OCI-M1 (cell line): Measurements from ENCODE around the gene CNOT10.
"Not testable (repeated sequence)": the region's sequence is repeated elsewhere in the genome, so short reads cannot be mapped to it uniquely, and the experiment has no call there.

Experiments
- DNase-seq: peaks from one replicate; lab custom pipeline; 2025; lab: John Stamatoyannopoulos, UW

CNOT10 gene

DNA sequence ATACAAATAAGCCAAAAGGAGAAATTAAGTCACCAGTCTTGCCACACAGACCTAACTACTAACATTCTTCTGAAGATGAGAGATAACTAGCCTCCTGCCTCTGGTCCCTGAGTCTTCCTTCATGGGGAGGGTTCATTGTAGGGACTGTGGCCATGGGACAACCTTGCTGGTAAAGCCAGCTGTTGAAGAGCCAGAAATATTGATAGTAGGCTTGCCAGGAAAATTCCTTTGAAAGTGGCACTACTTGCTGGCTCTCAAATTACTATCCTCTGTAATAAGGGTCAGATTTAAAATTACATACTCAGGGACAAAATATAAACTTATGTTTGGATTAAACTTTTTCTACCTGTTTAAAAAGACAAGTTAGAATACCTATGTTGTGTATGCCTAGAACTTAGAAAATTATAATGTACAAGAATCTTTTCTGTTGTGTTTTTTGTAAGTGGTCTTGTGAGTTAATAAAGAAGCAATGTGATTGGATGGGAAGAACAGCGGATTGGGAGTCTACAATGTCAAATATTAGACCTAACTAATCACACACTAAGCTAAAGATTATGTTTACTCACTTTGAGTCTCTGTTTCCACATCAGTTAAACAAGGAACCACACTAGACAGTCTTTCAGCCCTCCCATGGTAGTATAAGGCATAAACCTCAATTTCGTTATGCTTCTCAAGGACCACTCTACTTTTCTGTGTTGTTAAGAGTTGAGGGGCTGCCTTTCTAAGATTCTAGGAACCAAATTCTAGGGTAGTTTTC is 72.8 kb downstream of the CNOT10 start:
- DNase-seq: peak; percentile 47

DNA sequence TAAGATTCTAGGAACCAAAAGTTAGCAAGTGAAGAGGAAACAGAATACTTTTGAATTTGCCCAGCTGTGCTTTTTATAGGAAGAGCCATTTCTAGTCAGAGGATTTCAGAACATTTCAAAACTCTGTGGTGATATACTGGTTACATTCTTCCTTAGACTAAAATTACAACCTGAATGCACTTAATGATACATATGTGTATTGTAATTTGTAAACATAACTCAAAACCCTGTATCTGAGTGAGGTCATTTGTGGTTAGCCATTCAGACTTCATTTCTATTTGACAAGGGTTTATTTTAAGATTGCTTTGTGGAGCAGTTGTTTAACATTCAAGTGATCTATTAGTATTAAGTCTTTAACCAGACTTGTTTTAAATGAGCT is 73.4 kb downstream of the CNOT10 start:
- DNase-seq: no peak

DNA sequence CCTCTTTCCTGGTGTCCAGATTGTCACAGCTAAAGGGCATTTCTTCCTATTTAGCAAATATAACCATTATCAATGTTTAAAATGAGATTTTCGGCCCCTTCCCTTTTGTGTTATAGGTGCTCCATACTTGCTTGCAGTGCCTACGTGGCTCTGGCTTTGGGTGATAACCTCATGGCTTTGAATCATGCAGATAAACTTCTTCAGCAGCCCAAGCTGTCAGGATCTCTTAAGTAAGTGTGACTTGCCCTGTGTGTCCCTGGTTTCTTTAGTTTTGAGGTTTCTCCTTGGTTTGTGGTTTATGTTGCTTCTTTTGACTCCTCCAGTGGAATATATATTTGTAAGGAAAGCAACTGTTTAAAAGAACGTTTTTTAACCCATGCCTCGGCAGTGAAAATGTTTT is 74.4 kb downstream of the CNOT10 start:
- peak; percentile 57 for DNase-seq

DNA sequence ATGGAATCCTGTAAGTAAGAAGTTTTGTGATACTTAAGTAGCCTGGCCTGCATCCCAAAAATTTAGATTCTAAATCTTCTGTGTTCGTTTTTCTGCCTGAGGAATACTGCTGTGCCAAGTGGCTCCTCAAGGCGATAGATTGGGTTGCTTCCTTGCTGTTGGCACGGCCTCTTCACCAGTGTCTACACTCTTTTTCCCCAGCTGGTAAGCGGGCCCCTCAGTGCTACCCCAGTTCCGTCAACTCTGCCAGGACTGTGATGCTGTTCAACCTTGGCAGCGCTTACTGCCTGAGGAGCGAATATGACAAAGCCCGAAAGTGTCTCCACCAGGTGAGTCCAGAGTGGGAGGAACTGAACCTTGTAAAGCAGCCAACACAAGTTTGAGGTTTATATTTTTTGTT is 79.5 kb downstream of the CNOT10 start:
- no peak for DNase-seq

DNA sequence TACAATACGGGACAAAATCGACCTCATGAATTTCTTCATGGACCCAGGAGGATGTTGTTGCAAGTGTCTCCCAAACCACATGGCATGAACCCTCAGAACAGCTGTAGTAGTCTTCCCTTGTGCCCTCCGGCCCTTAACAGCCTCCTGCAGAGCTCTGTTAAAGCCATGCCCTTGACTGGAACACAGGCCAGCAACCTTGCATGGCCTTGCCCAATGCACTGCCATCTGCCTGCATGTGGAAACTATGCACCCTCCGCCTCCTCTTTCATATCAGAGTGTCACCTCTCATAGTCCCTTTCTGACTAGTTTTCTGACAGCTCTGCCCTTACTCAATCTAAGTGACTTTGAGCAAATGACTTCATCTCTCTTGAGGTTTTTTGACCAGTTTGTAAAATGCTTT is 93.4 kb downstream of the CNOT10 start:
- DNase-seq: peak; percentile 13

DNA sequence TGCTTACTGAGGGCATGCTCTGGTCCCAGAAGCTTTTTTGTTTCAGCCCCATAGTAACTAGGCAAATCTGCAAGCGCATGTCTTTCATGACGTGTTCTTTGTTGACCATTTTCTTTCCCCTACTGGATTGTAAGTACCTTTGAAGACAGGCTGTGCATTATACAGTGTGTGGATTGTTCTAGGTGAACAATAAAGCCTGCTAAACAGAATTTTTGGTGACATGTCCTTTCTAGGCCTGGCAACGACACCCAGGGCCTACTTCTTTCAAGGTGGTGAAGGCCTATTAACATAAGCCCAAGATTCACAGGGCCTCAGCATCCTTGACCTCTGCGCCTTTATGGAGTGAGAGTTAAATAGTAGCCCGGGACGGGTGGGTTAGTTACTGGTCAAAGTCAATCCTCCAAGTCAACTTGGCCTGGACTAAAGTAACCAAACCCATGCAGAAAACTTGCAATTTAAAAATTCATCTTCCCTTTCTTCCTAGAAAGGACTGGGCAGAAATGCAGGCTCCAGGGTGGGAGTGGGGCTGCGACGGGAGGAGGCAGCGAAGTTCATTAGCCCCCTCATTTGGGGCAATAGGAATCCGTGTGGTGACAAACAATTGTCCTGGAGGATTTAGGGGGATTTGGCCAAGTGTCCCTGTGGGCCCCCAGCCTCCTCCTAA is 95.2 kb downstream of the CNOT10 start:
- no peak for DNase-seq

DNA sequence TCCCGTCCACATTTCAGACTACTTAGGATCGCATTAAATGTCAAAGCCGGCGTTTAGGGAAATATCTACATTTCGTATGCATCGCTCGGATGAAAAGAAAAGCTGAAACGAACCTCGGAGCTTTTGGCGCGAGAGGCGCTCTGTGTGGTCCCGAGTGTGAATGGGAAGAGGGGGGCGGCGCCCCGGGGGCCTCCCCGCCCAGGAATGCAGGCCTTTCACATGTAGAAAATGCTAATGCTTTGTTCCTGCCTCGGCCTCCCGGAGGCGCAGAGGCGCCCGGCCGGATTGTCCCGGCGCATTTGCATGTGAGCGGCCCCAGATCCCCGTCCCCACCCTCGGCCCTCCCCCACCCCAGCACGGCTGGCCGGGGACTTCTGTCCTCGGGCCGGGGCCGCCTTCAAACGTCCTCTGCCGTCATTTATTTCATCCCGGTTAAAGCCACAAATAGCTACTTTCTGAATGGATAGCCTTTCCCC is 95.8 kb downstream of the CNOT10 start:
- DNase-seq: peak; percentile 79

DNA sequence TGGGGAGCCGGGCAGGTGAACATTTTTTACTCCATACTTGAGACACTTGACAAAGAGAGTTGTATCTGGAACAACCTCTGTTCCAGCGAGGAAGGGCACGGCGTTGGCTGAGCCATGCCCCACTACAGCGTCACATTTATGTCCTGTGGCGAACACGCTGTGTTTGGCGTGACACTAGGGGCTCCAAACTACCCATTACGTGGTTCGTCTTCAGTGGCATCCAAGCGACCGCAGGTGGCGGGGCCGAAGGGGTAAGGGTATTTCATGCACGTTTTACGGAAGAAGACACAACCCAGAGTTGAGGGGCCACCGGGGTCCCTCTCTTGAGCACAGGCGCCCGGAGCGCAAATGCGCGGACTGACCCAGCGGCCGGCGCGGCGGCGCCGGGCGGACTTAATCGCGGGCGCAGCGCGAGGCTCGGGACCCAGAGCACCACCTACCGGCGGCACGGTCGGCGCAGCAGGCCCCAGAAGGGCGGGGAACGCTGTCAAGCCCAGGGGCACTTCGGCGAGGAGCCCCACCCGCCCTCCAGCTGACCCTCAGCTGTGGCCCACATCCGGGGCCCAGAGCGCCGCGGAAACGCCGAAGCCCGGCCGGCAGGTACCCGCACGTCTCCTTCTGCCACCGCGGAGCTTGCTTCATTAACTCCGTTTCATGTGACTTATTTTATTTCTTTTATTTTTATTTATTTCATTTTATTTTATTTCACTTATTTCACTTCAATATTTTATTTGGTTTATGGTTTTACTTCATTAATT is 96.4 kb downstream of the CNOT10 start:
- DNase-seq: peak; percentile 91

DNA sequence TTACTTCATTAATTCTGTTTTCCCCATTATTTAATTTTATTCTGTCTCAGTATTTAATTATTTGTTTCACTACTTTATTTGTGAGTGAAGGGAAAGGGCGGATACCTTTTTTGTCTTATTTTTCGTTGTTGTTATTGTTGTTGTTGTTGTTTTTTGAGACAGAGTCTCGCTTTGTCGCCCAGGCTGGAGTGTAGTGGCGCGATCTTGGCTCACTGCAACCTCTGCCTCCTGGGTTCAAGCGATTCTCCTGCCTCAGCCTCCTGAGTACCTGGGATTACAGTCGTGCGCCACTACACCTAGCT is 96.9 kb downstream of the CNOT10 start:
- DNase-seq: not testable (repeated sequence)

DNA sequence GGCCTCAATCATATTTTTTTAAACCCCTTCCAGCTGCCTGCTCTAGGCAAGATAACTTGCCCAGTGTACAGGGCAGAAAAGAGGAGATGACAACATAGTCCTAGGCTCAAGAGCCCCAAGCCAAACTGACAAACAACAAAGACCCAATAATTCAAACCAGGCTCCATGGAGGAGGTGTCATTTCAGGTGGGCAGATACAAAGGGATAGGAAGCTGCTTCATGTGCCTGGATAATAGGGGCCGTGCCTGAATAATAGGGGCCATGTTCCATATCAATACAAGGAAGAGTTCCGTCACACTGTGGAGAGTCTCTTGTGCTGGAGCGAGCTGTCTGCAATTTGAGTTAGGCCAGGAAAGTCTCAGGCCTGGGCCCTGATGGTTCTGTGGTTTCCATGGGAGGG is 97.4 kb downstream of the CNOT10 start:
- no peak for DNase-seq

DNA sequence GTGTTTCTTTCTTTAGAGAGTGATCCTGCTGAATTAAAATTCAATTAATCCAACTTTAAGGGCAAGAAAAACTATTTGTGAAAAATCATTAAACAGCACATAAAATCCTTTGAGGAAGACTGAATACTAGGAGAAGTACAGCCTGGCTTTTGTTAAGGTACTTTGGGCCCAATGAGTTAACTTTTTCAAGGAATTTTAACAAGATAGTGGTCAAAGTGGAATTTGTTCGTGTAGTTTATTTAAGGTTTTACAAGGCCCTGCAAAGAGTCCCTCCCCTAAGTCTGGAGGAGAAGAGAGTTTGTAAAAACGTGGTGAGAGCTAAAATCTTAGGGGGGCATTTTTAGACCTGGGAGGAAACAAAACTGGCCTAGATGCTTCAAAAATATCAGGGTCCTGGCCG is 106.8 kb downstream of the CNOT10 start:
- no peak for DNase-seq

DNA sequence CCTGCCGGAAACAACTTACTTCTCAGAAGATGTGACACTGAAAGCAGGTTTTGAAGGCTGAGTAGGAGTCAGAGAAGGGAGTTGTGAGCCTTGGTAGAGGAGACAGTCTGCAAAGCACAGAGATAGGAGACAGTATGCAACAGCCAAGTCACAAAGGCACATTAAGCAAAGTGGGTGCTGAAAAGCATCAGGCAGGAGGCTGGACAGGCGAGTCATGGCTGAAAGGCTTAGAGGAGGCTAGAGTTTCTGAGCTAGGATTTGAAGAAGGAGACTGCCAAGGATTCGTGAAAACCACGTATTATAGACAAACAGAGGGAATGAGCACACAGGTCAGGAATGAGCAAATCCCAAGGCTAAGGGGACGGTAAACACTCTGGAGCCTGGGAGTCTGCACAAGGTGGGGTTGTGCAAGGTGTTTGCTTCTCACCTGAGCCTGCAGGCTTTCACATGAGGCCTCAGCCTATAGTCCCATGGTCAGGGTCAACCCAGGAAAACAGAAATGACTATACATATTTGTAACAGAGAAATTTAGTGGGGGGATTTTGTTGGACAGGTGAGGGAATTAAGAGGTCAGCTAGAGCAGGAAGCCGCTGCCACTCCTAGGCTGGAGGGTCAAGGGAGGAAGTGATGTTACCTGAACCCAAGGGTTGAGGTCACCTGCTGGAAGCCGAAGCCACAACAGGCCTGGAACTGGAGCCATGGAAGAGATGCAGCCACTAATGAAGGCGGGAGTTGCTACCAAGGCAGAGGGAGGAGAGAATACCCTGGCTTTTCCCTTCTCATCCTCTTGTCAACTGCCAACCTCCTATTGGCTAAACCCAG is 109.7 kb downstream of the CNOT10 start:
- DNase-seq: no peak

DNA sequence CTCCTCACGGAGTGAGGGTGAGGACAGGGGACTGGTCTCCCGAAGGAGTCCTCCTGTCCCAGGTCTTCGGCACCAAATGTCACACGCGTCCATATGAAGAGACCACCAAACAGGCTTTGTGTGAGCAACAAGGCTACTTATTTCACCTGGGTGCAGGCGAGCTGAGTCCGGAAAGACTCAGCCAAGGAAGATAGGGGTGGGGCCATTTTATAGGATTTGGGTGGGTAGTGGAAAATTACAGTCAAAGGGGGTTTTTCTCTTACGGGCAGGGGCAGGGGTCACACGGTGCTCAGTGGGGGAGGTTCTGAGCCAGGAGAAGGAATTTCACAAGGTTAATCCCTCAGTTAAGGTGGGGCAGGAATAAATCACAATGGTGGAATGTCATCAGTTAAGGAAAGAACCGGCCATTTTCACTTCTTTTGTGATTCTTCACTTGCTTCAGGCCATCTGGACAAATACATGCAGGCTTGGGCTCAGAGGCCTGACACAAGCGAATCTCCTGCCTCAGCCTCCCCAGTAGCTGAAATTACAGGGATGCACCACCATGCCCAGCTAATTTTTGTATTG is 111.5 kb downstream of the CNOT10 start:
- not testable (repeated sequence) for DNase-seq

DNA sequence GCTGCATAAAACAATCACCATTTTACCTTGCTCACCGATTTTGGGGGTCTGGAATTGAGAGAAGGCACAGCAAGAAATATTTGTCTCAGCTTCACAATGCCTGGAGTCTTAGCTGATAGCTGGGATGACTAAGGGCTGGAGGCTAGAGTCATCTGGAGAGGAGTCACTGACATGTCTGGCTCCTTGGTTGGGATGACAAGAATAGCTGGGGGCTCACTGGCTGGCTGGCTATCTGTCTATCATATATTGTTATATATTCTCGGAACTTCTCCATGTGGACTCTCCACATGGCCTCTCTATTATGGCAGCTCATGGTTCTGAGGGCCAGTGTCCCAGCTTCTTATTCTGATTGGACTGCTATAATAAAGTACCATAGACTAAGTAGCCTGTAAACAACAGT is 112.8 kb downstream of the CNOT10 start:
- DNase-seq: no peak

DNA sequence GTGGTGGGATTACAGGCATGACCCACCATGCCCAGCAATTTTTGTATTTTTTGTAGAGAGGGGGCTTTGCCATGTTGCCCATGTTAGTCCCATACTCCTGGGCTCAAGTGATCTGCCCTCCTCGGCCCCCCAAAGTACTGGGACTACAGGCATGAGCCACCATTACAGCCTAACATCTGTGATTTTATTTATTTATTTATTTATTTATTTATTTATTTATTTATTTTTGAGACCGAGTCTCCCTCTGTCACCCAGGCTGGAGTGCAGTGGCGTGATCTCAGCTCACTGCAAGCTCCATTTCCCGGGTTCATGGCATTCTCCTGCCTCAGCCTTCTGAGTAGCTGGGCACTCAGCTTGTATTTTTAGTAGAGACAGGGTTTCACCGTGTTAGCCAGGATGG is 116.5 kb downstream of the CNOT10 start:
- not testable (repeated sequence) for DNase-seq

DNA sequence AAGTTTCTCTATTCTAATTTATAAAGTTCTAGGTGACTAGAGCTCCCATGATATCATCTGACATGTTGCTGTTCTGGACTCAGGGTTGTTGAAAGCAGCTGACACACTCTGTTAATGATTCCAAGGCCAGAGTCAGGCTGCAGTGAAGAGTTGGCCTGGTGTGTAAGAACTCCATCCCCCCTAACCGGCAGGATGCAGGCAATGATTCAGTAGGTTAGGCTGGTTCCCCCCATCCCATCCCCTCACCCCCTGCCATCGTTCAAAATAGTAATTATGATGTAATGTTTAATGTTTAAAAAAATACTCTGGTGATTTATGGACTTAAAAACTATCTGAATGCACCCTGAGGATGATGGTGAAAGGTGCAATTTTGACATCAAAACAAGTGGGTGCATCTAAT is 128.2 kb downstream of the CNOT10 start:
- DNase-seq: no peak

DNA sequence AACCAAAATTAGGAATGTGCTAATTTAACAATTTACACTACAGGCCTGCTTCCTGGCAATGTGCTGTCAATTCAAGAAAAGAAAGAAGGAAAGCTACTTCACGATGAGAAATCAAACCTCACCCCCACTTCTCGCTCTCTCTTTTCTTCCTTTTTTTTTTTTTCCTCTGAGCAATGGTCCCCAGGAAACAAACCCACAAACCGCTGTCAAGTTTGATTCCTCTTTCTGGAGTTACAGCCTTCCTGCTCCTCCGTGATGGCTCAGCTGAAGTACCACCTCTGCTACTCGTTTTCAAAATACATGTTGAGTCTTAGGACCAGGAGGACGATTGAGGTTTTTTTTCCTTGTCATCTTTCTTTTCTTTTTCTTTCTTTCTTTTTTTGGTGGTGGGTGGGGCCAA is 129.4 kb downstream of the CNOT10 start:
- peak; percentile 82 for DNase-seq

DNA sequence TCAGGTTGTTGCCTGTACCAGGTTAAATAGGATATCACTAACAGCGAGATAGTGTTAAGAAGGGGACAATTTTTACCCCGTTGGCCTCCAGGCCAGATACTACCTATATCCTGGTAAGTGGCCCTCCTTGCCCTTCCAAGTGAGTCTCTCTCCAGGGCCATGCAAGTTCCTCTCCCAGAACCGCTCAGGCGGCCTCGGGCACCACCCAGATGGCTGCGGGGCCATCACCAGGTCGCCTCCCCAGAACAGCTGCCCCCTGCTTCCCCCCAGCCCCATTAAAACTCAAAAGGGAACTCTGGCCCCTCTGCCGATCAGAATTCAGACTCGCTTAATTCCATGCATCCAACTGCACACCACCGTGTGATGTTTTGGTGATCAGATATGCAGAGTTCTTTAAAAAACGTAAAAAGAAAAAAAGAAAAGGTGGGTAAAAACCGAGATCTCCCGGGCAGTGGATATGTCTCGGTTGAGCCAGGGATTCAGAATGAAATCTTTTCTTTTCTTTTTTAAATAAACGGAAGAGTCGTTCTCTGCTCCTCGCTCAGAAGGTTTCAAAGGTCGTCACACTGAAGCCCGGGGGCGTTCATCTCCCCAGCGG is 131.0 kb downstream of the CNOT10 start:
- DNase-seq: no peak

DNA sequence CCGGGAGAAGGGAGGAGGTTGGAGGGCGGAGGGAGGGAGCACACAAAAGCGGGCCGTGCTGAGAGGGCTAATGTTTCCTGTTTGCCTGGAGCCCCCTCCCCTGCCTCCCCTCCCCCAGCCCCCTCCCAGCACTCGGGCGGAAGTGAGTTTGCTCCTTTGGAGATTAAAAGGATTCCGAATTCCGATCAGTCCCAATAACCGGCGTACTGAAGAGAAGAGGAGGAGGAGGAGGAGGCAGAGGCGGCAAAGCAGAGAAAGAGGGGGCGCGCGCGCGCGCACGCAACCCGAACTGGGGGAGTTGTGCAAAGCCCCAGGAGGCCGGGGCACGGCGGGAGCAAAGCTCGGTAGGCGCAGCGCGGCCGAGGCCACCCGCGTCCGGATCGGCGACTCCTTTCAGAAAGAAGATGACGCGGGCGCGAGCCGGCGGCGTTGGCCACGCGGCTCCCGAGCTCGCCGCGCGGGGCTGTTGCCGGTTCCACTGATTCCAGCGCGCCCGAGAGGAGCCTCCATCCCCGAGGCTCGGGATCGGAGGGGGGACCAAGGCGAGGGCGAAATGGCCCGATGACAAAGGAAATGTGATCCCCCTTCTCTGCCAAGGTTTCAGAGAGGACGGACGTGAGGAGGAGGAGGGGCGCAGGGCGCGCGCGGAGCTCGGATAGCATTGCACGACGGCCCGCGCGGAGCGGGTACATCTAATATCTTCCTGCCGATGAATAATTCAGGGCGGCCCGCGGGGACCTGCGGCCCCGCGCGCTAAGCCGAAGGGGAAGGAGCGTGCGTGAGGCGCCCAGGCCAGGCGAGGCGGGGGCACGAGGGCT is 131.7 kb downstream of the CNOT10 start:
- DNase-seq: no peak

DNA sequence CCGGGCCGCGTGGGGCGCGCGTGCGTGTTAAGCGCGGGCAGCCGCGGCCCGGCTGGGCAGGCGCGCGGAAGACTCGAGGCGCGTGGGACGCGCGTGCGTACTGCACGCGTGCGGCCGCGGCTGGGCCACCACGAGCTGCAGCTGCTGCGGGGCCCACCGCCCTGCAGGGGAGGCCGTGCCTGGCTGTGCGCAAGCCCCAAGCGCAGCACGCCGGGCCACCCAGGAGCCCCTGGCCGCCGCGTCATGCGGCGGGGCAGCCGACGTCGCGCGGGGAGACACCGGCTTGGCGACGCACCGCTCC is 132.2 kb downstream of the CNOT10 start:
- no peak for DNase-seq
